HepG2 (cell line): ENCODE results near the gene GATD1. TPM values are rescaled to one million over a fixed set of nuclear protein-coding genes. Genes with fewer than 3 reads are reported as not detected.

ENCODE experiments used
- ARID3A ChIP-seq: IDR thresholded peaks from 2 replicates; pipeline ENCODE4 v1.6.1; 2012; ENCODE audit warnings: low read depth, low read length, improper control_type of control experiment
- ELF1 ChIP-seq: sonication (generic); formaldehyde crosslinking; IDR thresholded peaks from 2 replicates; pipeline ENCODE4 v1.4.0; 2020; ENCODE audit warnings: missing genetic modification reagents
- FOXK1 ChIP-seq: sonication (generic); formaldehyde crosslinking; IDR thresholded peaks from 2 replicates; pipeline ENCODE4 v1.4.0; 2020; ENCODE audit warnings: low read depth, missing genetic modification reagents, borderline replicate concordance
- KDM4B ChIP-seq: sonication (generic); formaldehyde crosslinking; IDR thresholded peaks from 2 replicates; pipeline ENCODE4 v1.4.0; 2020; ENCODE audit warnings: missing genetic modification reagents
- RORA ChIP-seq: sonication (generic); formaldehyde crosslinking; IDR thresholded peaks from 2 replicates; pipeline ENCODE4 v1.5.0; 2020; ENCODE audit warnings: mild to moderate bottlenecking, missing genetic modification reagents, moderate library complexity
- SKI ChIP-seq: fragments of 450-650 bp; IDR thresholded peaks from one replicate; pipeline ENCODE4 v1.6.1; 2018; ENCODE audit warnings: mild to moderate bottlenecking; ENCODE audit not compliant: partially characterized antibody
- SMAD3 ChIP-seq: sonication (generic); formaldehyde crosslinking; IDR thresholded peaks from 2 replicates; pipeline ENCODE4 v1.4.0; 2020; ENCODE audit warnings: missing genetic modification reagents
- ZBTB14 ChIP-seq: sonication (generic); formaldehyde crosslinking; IDR thresholded peaks from 2 replicates; pipeline ENCODE4 v1.4.0; 2020; ENCODE audit warnings: missing genetic modification reagents
- ZBTB40 ChIP-seq, 2 experiments: fragments of 450-650 bp in 1 of 2; sonication (generic) in 1 of 2; formaldehyde crosslinking in 1 of 2; IDR thresholded peaks; 2 replicates each; pipeline versions ENCODE4 v1.6.1 to v1.8.0; 2016 to 2022; ENCODE audit warnings: antibody characterized with exemption in 1 of 2, mild to moderate bottlenecking in 1 of 2, missing genetic modification reagents in 1 of 2
- ZNF124 ChIP-seq: sonication (generic); formaldehyde crosslinking; IDR thresholded peaks from 2 replicates; pipeline ENCODE4 v1.4.0; 2020; ENCODE audit warnings: missing genetic modification reagents
- ZNF496 ChIP-seq: sonication (generic); formaldehyde crosslinking; IDR thresholded peaks from 2 replicates; pipeline ENCODE4 v1.8.1; 2023; ENCODE audit warnings: mild to moderate bottlenecking, moderate library complexity, missing genetic modification reagents; ENCODE audit not compliant: insufficient replicate concordance
- ZNF703 ChIP-seq: sonication (generic); formaldehyde crosslinking; IDR thresholded peaks from 2 replicates; pipeline ENCODE4 v1.5.1; 2020; ENCODE audit warnings: missing genetic modification reagents, mild to moderate bottlenecking, moderate library complexity, borderline replicate concordance
- ZNF800 ChIP-seq: sonication (generic); formaldehyde crosslinking; IDR thresholded peaks from 2 replicates; pipeline ENCODE4 v1.4.0; 2020; ENCODE audit warnings: missing genetic modification reagents
- polyA plus RNA-seq, 8 experiments: library from polyadenylated mRNA; depleted of rRNA in 3 of 8; stranded (reverse) in 7 of 8; unstranded in 1 of 8; fragments of >200 nt; fragmentation: Illumina TruSeq in 4 of 8; extraction: Trizol in 4 of 8; gene quantifications; 2 replicates each; pipeline versions ENCODE4 v1.2.1 to v1.2.3, GENCODE V29; 2011 to 2016; ENCODE audit warnings: low read depth in 4 of 8, missing spikeins in 1 of 8, mixed read lengths in 1 of 8; ENCODE audit not compliant: insufficient read depth in 1 of 8
- total RNA-seq, 5 experiments: library from RNA; depleted of rRNA; stranded (reverse); fragments of >200 nt; fragmentation: Illumina TruSeq; extraction: Trizol; gene quantifications; 2 replicates each; pipeline ENCODE4 v1.2.3, GENCODE V29; 2016; ENCODE audit warnings: low read depth in 1 of 5

The GATD1 gene
- total and polyA plus RNA-seq, 2 of the 13 experiments (the other 11 are each of a cell fraction or from before 2014, with no cell fraction given) = 31.3 to 60.5 TPM

GRCh38 chr11:777288-778255, at the start of gene GATD1 (continued):
- TF ChIP-seq ZBTB40 (IDR thresholded peaks at IDR 0.05) = no peak
- TF ChIP-seq ZBTB40 (CRISPR knock-in tag; IDR thresholded peaks at IDR 0.05) = 0 out of 2 replicates have a peak, but pooled peaks have one; percentile 43
- TF ChIP-seq FOXK1 (CRISPR knock-in tag) = no peak
- no peak for TF ChIP-seq ARID3A
- 0 out of 2 replicates have a peak, but pooled peaks have one; percentile 45 for TF ChIP-seq ZNF800 (CRISPR knock-in tag)
- no peak for TF ChIP-seq RORA (CRISPR knock-in tag)
- TF ChIP-seq ZNF496 (CRISPR knock-in tag) = no peak
- peak; percentile 77 for TF ChIP-seq ZBTB14 (CRISPR knock-in tag)
- no peak for TF ChIP-seq ZNF703 (CRISPR knock-in tag)
- no peak for TF ChIP-seq ELF1
- peak; percentile 60 for TF ChIP-seq SKI
- TF ChIP-seq ZNF124 (CRISPR knock-in tag) = no peak
- no peak for TF ChIP-seq SMAD3 (CRISPR knock-in tag)
- no peak for TF ChIP-seq KDM4B (CRISPR knock-in tag)
